ENCODE measurements around the gene DDR2. TPM values are rescaled to one million over a fixed set of nuclear protein-coding genes. Genes with fewer than 3 reads are reported as not detected.
"Not testable (repeated sequence)": the region's sequence is repeated elsewhere in the genome, so short reads cannot be mapped to it uniquely, and the experiment has no call there.

The DDR2 gene
- total RNA-seq, 1 experiment from 2014 or later, result 0.52 TPM

- no CpG with 5 or more reads among the region's 2 CpGs for WGBS (ENCODE audit: extremely low coverage, insufficient read length, low lambda C conversion rate)
- H3K23ac ChIP-seq (ENCODE audit: insufficient read length, low read depth, low read length), result no peak overlapping the region
- no peak for DNase-seq
- no peak overlapping the region for H2AFZ ChIP-seq (ENCODE audit: low read length)
- H3T11ph ChIP-seq (ENCODE audit: low read length), result no peak overlapping the region
- H3K4me1 ChIP-seq (ENCODE audit: insufficient read depth, low read length), result no peaks in the 10 kb centered on the region
- no peak overlapping the region for H2BK20ac ChIP-seq (ENCODE audit: low read depth, low read length, poor library complexity, severe bottlenecking)
- no peaks in the 10 kb centered on the region for H3K79me2 ChIP-seq (ENCODE audit: insufficient read depth, low read length)
- H3K23me2 ChIP-seq (ENCODE audit: insufficient read length, low read depth, low read length, poor library complexity, severe bottlenecking), result no peaks in the 10 kb centered on the region
- H2AK5ac ChIP-seq (ENCODE audit: insufficient read length, low read length), result no peak overlapping the region
- TF ChIP-seq CTCF (conservative IDR thresholded peaks at IDR 0.05), result no peak
- no peak overlapping the region for H3K56ac ChIP-seq (ENCODE audit: insufficient read length, low read depth, low read length)
- no peaks in the 10 kb centered on the region for H4K20me1 ChIP-seq (ENCODE audit: control insufficient read depth, insufficient read depth, insufficient read length)
- no peak overlapping the region for H3K18ac ChIP-seq (ENCODE audit: insufficient read length, low read depth, low read length)
- no peak overlapping the region for H3K9ac ChIP-seq (ENCODE audit: extremely low read depth, insufficient read length, low read length)
- Mint-ChIP-seq H3K4me1 (no peaks in the 10 kb centered on the region), H3K4me3 (no peak overlapping the region), H3K9me3 (peaks cover 8 to 17% of the 10 kb centered on the region in 2 experiments), H3K27ac (no peak overlapping the region), H3K27me3 (ENCODE audit: low read depth) (no peaks in the 10 kb centered on the region), H3K36me3 (ENCODE audit: insufficient read depth in 1 of 3, low read depth in 3 of 3) (peaks cover 0 to 14% (median 9%) of the 10 kb centered on the region in 3 experiments; a peak in 4 of 7 replicates)
- H2BK5ac ChIP-seq (ENCODE audit: insufficient read length, low read length), result no peak overlapping the region
- no peak overlapping the region for H4K8ac ChIP-seq (replicated peaks; ENCODE audit: insufficient read length, low read depth, low read length)
- no peaks in the 10 kb centered on the region; the same call in 1 of the 2 replicates for H3K27me3 ChIP-seq (ENCODE audit: insufficient read depth, low read length)
- H3K4me2 ChIP-seq (ENCODE audit: insufficient read depth, insufficient read length, low read length), result no peak overlapping the region
- no peak overlapping the region for H2BK12ac ChIP-seq (ENCODE audit: insufficient read length, low read depth, low read length)
- no peak overlapping the region for H4K5ac ChIP-seq (ENCODE audit: insufficient read length, low read depth, low read length)
- no peak overlapping the region for H4K91ac ChIP-seq (ENCODE audit: insufficient read length, low read depth, low read length)
- H3K27ac ChIP-seq (ENCODE audit: insufficient read length, low read depth, low read length), result no peak overlapping the region
- no peak overlapping the region for H2BK15ac ChIP-seq (ENCODE audit: low read depth, low read length)
- H3K14ac ChIP-seq (ENCODE audit: insufficient read depth, low read length), result no peak overlapping the region
- no peak overlapping the region for H2BK120ac ChIP-seq (ENCODE audit: low read depth, low read length, poor library complexity, severe bottlenecking)
- no peak overlapping the region for H3K4ac ChIP-seq (ENCODE audit: low read depth, low read length)
- H3K79me1 ChIP-seq (ENCODE audit: insufficient read depth, low read depth, low read length, poor library complexity, severe bottlenecking), result no peaks in the 10 kb centered on the region
- H3K9me3 ChIP-seq (ENCODE audit: control insufficient read depth, low read depth, low read length), result no peaks in the 10 kb centered on the region
Observed at GRCh38 chr1:162741574-162741973, 109.3 kb downstream of the DDR2 start.

GRCh38 chr1:162746264-162746942, 114.1 kb downstream of the DDR2 start:
- not testable (repeated sequence) for H3K27ac ChIP-seq (ENCODE audit: insufficient read length, low read depth, low read length); H4K8ac ChIP-seq (replicated peaks; ENCODE audit: insufficient read length, low read depth, low read length); H3K27me3 Mint-ChIP-seq (ENCODE audit: low read depth); H2BK12ac ChIP-seq (ENCODE audit: insufficient read length, low read depth, low read length); H4K20me1 ChIP-seq (ENCODE audit: control insufficient read depth, insufficient read depth, insufficient read length); H2BK15ac ChIP-seq (ENCODE audit: low read depth, low read length); H3K56ac ChIP-seq (ENCODE audit: insufficient read length, low read depth, low read length); H3K9ac ChIP-seq (ENCODE audit: extremely low read depth, insufficient read length, low read length); H2AK5ac ChIP-seq (ENCODE audit: insufficient read length, low read length); H2BK20ac ChIP-seq (ENCODE audit: low read depth, low read length, poor library complexity, severe bottlenecking); H4K5ac ChIP-seq (ENCODE audit: insufficient read length, low read depth, low read length); H3K23ac ChIP-seq (ENCODE audit: insufficient read length, low read depth, low read length); H2AFZ ChIP-seq (ENCODE audit: low read length); H3K27ac Mint-ChIP-seq; H3T11ph ChIP-seq (ENCODE audit: low read length); H3K4me1 ChIP-seq (ENCODE audit: insufficient read depth, low read length); H3K27me3 ChIP-seq (ENCODE audit: insufficient read depth, low read length); H2BK5ac ChIP-seq (ENCODE audit: insufficient read length, low read length); H3K14ac ChIP-seq (ENCODE audit: insufficient read depth, low read length); H2BK120ac ChIP-seq (ENCODE audit: low read depth, low read length, poor library complexity, severe bottlenecking); H3K18ac ChIP-seq (ENCODE audit: insufficient read length, low read depth, low read length); H3K23me2 ChIP-seq (ENCODE audit: insufficient read length, low read depth, low read length, poor library complexity, severe bottlenecking); H3K79me1 ChIP-seq (ENCODE audit: insufficient read depth, low read depth, low read length, poor library complexity, severe bottlenecking); H3K4ac ChIP-seq (ENCODE audit: low read depth, low read length); H4K91ac ChIP-seq (ENCODE audit: insufficient read length, low read depth, low read length); H3K4me2 ChIP-seq (ENCODE audit: insufficient read depth, insufficient read length, low read length); H3K4me3 Mint-ChIP-seq; H3K79me2 ChIP-seq (ENCODE audit: insufficient read depth, low read length); H3K9me3 ChIP-seq (ENCODE audit: control insufficient read depth, low read depth, low read length); DNase-seq; H3K4me1 Mint-ChIP-seq
- Mint-ChIP-seq H3K36me3 (ENCODE audit: insufficient read depth in 1 of 3, low read depth in 3 of 3) (peaks cover 2 to 22% (median 11%) of the 10 kb centered on the region in 3 experiments; a peak in 5 of 7 replicates), H3K9me3 (peaks cover 17 to 29% of the 10 kb centered on the region in 2 experiments)
- no CpG with 5 or more reads among the region's 14 CpGs for WGBS (ENCODE audit: extremely low coverage, insufficient read length, low lambda C conversion rate)
